ENCODE measurements around the gene ARL8A. TPM values are rescaled to one million over a fixed set of nuclear protein-coding genes. Genes with fewer than 3 reads are reported as not detected.
"Not testable (repeated sequence)": the region's sequence is repeated elsewhere in the genome, so short reads cannot be mapped to it uniquely, and the experiment has no call there.

ARL8A gene
- polyA plus RNA-seq, 3 donors, result 12.4 to 123 (median 14.8) TPM

- H2AFZ ChIP-seq (ENCODE audit: insufficient read depth, low read depth, low read length, poor library complexity, severe bottlenecking), result no peak overlapping the region
- no peak overlapping the region for H3K4me2 ChIP-seq (replicated peaks; ENCODE audit: extremely low read depth, low read length, poor library complexity, severe bottlenecking)
- no peaks in the 10 kb centered on the region for H3K27me3 ChIP-seq (ENCODE audit: control insufficient read depth in 2 of 2, insufficient read depth in 2 of 2, low read length in 2 of 2)
- no peak overlapping the region for H3K9ac ChIP-seq (ENCODE audit: insufficient read depth, low read length, poor library complexity, severe bottlenecking)
- H3K9me3 ChIP-seq (replicated peaks in 1 of 2; ENCODE audit: control insufficient read depth in 1 of 2, insufficient read depth in 1 of 2, low read length in 2 of 2), result no peaks in the 10 kb centered on the region
- Mint-ChIP-seq H3K27ac (no peak overlapping the region), H3K36me3 (no peaks in the 10 kb centered on the region), H3K27me3 (ENCODE audit: low read depth in 3 of 3) (peaks cover 4 to 8% (median 7%) of the 10 kb centered on the region in 3 donors), H3K4me1 (no peaks in the 10 kb centered on the region), H3K4me3 (no peak overlapping the region), H3K9me3 (peaks cover 0 to 2% (median 0%) of the 10 kb centered on the region in 7 donors)
- no peaks in the 10 kb centered on the region for H3K4me1 ChIP-seq (ENCODE audit: control insufficient read depth in 1 of 2, insufficient read depth in 2 of 2, low read length in 2 of 2)
- intact Hi-C loops (cut with micrococcal nuclease), result no loop called here
- no peak for DNase-seq
- H4K20me1 ChIP-seq (ENCODE audit: insufficient read depth, low read length), result no peaks in the 10 kb centered on the region
- no peak overlapping the region for H3K27ac ChIP-seq (ENCODE audit: low read depth in 1 of 2, low read length in 2 of 2)
- H3K36me3 ChIP-seq (replicated peaks in 1 of 2; ENCODE audit: control insufficient read depth in 1 of 2, insufficient read depth in 2 of 2, low read length in 2 of 2), result no peaks in the 10 kb centered on the region
- H3K79me2 ChIP-seq (ENCODE audit: insufficient read depth, low read length), result no peaks in the 10 kb centered on the region
- WGBS (ENCODE audit: insufficient coverage), result 80% methylated on average over 1 of the region's 2 CpGs
- H3K4me3 ChIP-seq (replicated peaks in 1 of 3; ENCODE audit: low read depth in 2 of 3, low read length in 3 of 3), result no peak overlapping the region
- TF ChIP-seq CTCF (IDR thresholded peaks at IDR 0.05), result no peak
Measured at GRCh38 chr1:202113690-202114300, 30.7 kb downstream of the ARL8A start.

GRCh38 chr1:202112859-202113689 is 31.5 kb downstream of the ARL8A start:
- 63% methylated on average over 4 of the region's 5 CpGs for WGBS (ENCODE audit: insufficient coverage)
- Histone ChIP-seq H3K4me2 (replicated peaks; ENCODE audit: extremely low read depth, low read length, poor library complexity, severe bottlenecking) (no peak overlapping the region), H3K4me1 (ENCODE audit: control insufficient read depth in 1 of 2, insufficient read depth in 2 of 2, low read length in 2 of 2) (no peaks in the 10 kb centered on the region), H3K4me3 (replicated peaks in 1 of 3; ENCODE audit: low read depth in 2 of 3, low read length in 3 of 3) (no peak overlapping the region), H2AFZ (ENCODE audit: insufficient read depth, low read depth, low read length, poor library complexity, severe bottlenecking) (no peak overlapping the region), H3K79me2 (ENCODE audit: insufficient read depth, low read length) (no peaks in the 10 kb centered on the region), H3K27ac (ENCODE audit: low read depth in 1 of 2, low read length in 2 of 2) (no peak overlapping the region), H3K36me3 (replicated peaks in 1 of 2; ENCODE audit: control insufficient read depth in 1 of 2, insufficient read depth in 2 of 2, low read length in 2 of 2) (no peaks in the 10 kb centered on the region), H3K9ac (ENCODE audit: insufficient read depth, low read length, poor library complexity, severe bottlenecking) (no peak overlapping the region), H4K20me1 (ENCODE audit: insufficient read depth, low read length) (no peaks in the 10 kb centered on the region), H3K27me3 (ENCODE audit: control insufficient read depth in 2 of 2, insufficient read depth in 2 of 2, low read length in 2 of 2) (no peaks in the 10 kb centered on the region), H3K9me3 (replicated peaks in 1 of 2; ENCODE audit: control insufficient read depth in 1 of 2, insufficient read depth in 1 of 2, low read length in 2 of 2) (no peaks in the 10 kb centered on the region)
- no peak for TF ChIP-seq CTCF (IDR thresholded peaks at IDR 0.05)
- intact Hi-C loops (cut with micrococcal nuclease), result no loop called here
- Mint-ChIP-seq H3K4me1 (no peaks in the 10 kb centered on the region), H3K9me3 (peaks cover 0 to 2% (median 0%) of the 10 kb centered on the region in 7 donors), H3K4me3 (no peak overlapping the region), H3K27me3 (ENCODE audit: low read depth in 3 of 3) (peaks cover 4 to 8% (median 7%) of the 10 kb centered on the region in 3 donors), H3K27ac (no peak overlapping the region), H3K36me3 (no peaks in the 10 kb centered on the region)
- DNase-seq, result no peak

GRCh38 chr1:202111589-202111988 is 32.9 kb downstream of the ARL8A start:
- not testable (repeated sequence) for H3K4me3 Mint-ChIP-seq

More at GRCh38 chr1:202111589-202111988, 32.9 kb downstream of the ARL8A start:
- H2AFZ ChIP-seq (ENCODE audit: insufficient read depth, low read depth, low read length, poor library complexity, severe bottlenecking); H3K27me3 ChIP-seq (ENCODE audit: control insufficient read depth in 2 of 2, insufficient read depth in 2 of 2, low read length in 2 of 2); H3K9me3 Mint-ChIP-seq; H3K36me3 ChIP-seq (replicated peaks in 1 of 2; ENCODE audit: control insufficient read depth in 1 of 2, insufficient read depth in 2 of 2, low read length in 2 of 2); H3K27ac ChIP-seq (ENCODE audit: low read depth in 1 of 2, low read length in 2 of 2); intact Hi-C loops (cut with micrococcal nuclease); H3K27ac Mint-ChIP-seq; H3K9me3 ChIP-seq (replicated peaks in 1 of 2; ENCODE audit: control insufficient read depth in 1 of 2, insufficient read depth in 1 of 2, low read length in 2 of 2); H3K9ac ChIP-seq (ENCODE audit: insufficient read depth, low read length, poor library complexity, severe bottlenecking); DNase-seq; H3K4me2 ChIP-seq (replicated peaks; ENCODE audit: extremely low read depth, low read length, poor library complexity, severe bottlenecking); H3K4me1 Mint-ChIP-seq; H3K79me2 ChIP-seq (ENCODE audit: insufficient read depth, low read length); H3K4me3 ChIP-seq (replicated peaks in 1 of 3; ENCODE audit: low read depth in 2 of 3, low read length in 3 of 3); H3K27me3 Mint-ChIP-seq (ENCODE audit: low read depth in 3 of 3); H3K4me1 ChIP-seq (ENCODE audit: control insufficient read depth in 1 of 2, insufficient read depth in 2 of 2, low read length in 2 of 2); H3K36me3 Mint-ChIP-seq; H4K20me1 ChIP-seq (ENCODE audit: insufficient read depth, low read length): not testable (repeated sequence)
- WGBS (ENCODE audit: insufficient coverage), result 91% methylated on average over 4 of the region's 7 CpGs

Data from CD14-positive monocyte (primary cell).